ENCODE data around the gene BPIFB3.

- TF ChIP-seq EZH2 (IDR thresholded peaks at IDR 0.05) (no peak), POLR2AphosphoS5 (IDR thresholded peaks at IDR 0.05; ENCODE audit: borderline replicate concordance, low read depth, low read length) (no peak)
These were observed 29.5 kb upstream of the BPIFB3 start for GRCh38 chr20:33024243-33024560.

Measured in SK-N-MC (cell line).